Bronchial epithelial cell (primary cell): ENCODE measurements around the gene EGF. TPM values are rescaled to one million over a fixed set of nuclear protein-coding genes. Genes with fewer than 3 reads are reported as not detected.
A peak's percentile ranks its signal among the peaks of the same experiment; 100 is the strongest.

Experiments used
- DNase-seq: peaks from one replicate; pipeline ENCODE4 v3.0.0-alpha.2; 2010; ENCODE audit warnings: low read depth
- FAIRE-seq: peaks from 2 replicates; lab custom pipeline; 2011; peaks lifted over from hg19 to GRCh38; lab: Jason Lieb, UNC
- H3K27me3 ChIP-seq: 2 replicates; pipeline ENCODE4 v1.5.1; 2011; ENCODE audit warnings: low read length; ENCODE audit not compliant: control insufficient read depth, insufficient read depth
- H3K36me3 ChIP-seq: 2 replicates; pipeline ENCODE4 v1.5.1; 2011; ENCODE audit warnings: low read length; ENCODE audit not compliant: control insufficient read depth, insufficient read depth
- H3K4me3 ChIP-seq: 2 replicates; pipeline ENCODE4 v1.5.1; 2011; ENCODE audit warnings: mild to moderate bottlenecking, low read depth, low read length, control low read depth
- CTCF ChIP-seq: IDR thresholded peaks from 2 replicates; pipeline ENCODE4 v1.5.1; 2011; ENCODE audit warnings: mild to moderate bottlenecking, moderate library complexity, low read length, control low read depth, inconsistent platforms; ENCODE audit not compliant: insufficient read depth, severe bottlenecking
- total RNA-seq: library from RNA; depleted of rRNA; stranded (reverse); fragments of >200 nt; gene quantifications from 2 replicates; pipeline ENCODE4 v1.2.1, GENCODE V29; 2014

EGF gene
- total RNA-seq, 1 donor from 2014 or later: 1.1 TPM

- DNase-seq (no peak), FAIRE-seq (no peak)
- no peak overlapping the region for H3K4me3 ChIP-seq
- no peak for TF ChIP-seq CTCF
- no peaks in the 10 kb centered on the region for H3K27me3 ChIP-seq
- no peaks in the 10 kb centered on the region for H3K36me3 ChIP-seq
Measured at GRCh38 chr4:109999585-109999912, 86.9 kb downstream of the EGF start.

GRCh38 chr4:110002326-110002725, 89.6 kb downstream of the EGF start:
- no peak overlapping the region for H3K4me3 ChIP-seq
- TF ChIP-seq CTCF: no peak
- H3K36me3 ChIP-seq: no peaks in the 10 kb centered on the region
- no peaks in the 10 kb centered on the region for H3K27me3 ChIP-seq
- FAIRE-seq: no peak
- no peak for DNase-seq

GRCh38 chr4:110003401-110004187, 90.9 kb downstream of the EGF start:
- no peak overlapping the region for H3K4me3 ChIP-seq
- no peaks in the 10 kb centered on the region for H3K27me3 ChIP-seq
- no peak for FAIRE-seq
- TF ChIP-seq CTCF: no peak
- peak; percentile 37 for DNase-seq
- H3K36me3 ChIP-seq: no peaks in the 10 kb centered on the region

- no peaks in the 10 kb centered on the region for H3K36me3 ChIP-seq
- FAIRE-seq: no peak
- no peaks in the 10 kb centered on the region for H3K27me3 ChIP-seq
- no peak overlapping the region for H3K4me3 ChIP-seq
- no peak for TF ChIP-seq CTCF
- no peak for DNase-seq
Measured at GRCh38 chr4:110004556-110004955, 91.9 kb downstream of the EGF start.

GRCh38 chr4:110005461-110006056, 92.9 kb downstream of the EGF start:
- H3K4me3 ChIP-seq: no peak overlapping the region
- no peaks in the 10 kb centered on the region for H3K27me3 ChIP-seq
- no peaks in the 10 kb centered on the region for H3K36me3 ChIP-seq
- FAIRE-seq: no peak
- peak; percentile 82 for DNase-seq
- TF ChIP-seq CTCF: peak; percentile 50
